HEK293 (cell line): Measurements from ENCODE around the gene FLYWCH1.

ENCODE experiments used
- BCL11A ChIP-seq: fragments of 450-650 bp; formaldehyde crosslinking; IDR thresholded peaks from 2 replicates; pipeline ENCODE4 v1.5.1; 2016; ENCODE audit warnings: low read depth, missing biosample characterization, missing genetic modification characterization
- HOXC10 ChIP-seq: sonication (generic); formaldehyde crosslinking; IDR thresholded peaks from 2 replicates; pipeline ENCODE4 v1.8.1; 2023; ENCODE audit warnings: mild to moderate bottlenecking, missing genetic modification reagents
- HOXD13 ChIP-seq: sonication (generic); formaldehyde crosslinking; IDR thresholded peaks from 2 replicates; pipeline ENCODE4 v1.8.0; 2022; ENCODE audit warnings: missing genetic modification reagents, borderline replicate concordance
- PRDM4 ChIP-seq: fragments of 450-650 bp; formaldehyde crosslinking; IDR thresholded peaks from 2 replicates; pipeline ENCODE4 v1.5.1; 2017; ENCODE audit warnings: missing biosample characterization, missing genetic modification characterization
- YY2 ChIP-seq: fragments of 450-650 bp; formaldehyde crosslinking; IDR thresholded peaks from 2 replicates; pipeline ENCODE4 v1.5.1; 2016; ENCODE audit warnings: missing biosample characterization, missing genetic modification characterization
- ZBTB17 ChIP-seq: fragments of 450-650 bp; formaldehyde crosslinking; IDR thresholded peaks from 2 replicates; pipeline ENCODE4 v1.5.1; 2016; ENCODE audit warnings: missing biosample characterization, missing genetic modification characterization
- ZBTB48 ChIP-seq: fragments of 450-650 bp; formaldehyde crosslinking; IDR thresholded peaks from 2 replicates; pipeline ENCODE4 v1.5.1; 2016; ENCODE audit warnings: missing biosample characterization, missing genetic modification characterization
- ZNF146 ChIP-seq: fragments of 450-650 bp; formaldehyde crosslinking; IDR thresholded peaks from 2 replicates; pipeline ENCODE4 v1.5.1; 2016; ENCODE audit warnings: missing biosample characterization, missing genetic modification characterization
- ZNF18 ChIP-seq: fragments of 450-650 bp; formaldehyde crosslinking; IDR thresholded peaks from 2 replicates; pipeline ENCODE4 v1.5.1; 2016; ENCODE audit warnings: missing biosample characterization, missing genetic modification characterization
- ZNF24 ChIP-seq: fragments of 450-650 bp; formaldehyde crosslinking; IDR thresholded peaks from 2 replicates; pipeline ENCODE4 v1.5.1; 2016; ENCODE audit warnings: missing biosample characterization, missing genetic modification characterization
- ZNF248 ChIP-seq: fragments of 450-650 bp; formaldehyde crosslinking; IDR thresholded peaks from 2 replicates; pipeline ENCODE4 v1.5.1; 2017; ENCODE audit warnings: missing biosample characterization, missing genetic modification characterization
- ZNF341 ChIP-seq: fragments of 450-650 bp; formaldehyde crosslinking; IDR thresholded peaks from 2 replicates; pipeline ENCODE4; 2016; ENCODE audit warnings: low read depth, missing biosample characterization, missing genetic modification characterization
- ZNF354C ChIP-seq: fragments of 450-650 bp; formaldehyde crosslinking; IDR thresholded peaks from 2 replicates; pipeline ENCODE4 v1.5.1; 2016; ENCODE audit warnings: missing biosample characterization, missing genetic modification characterization, low read depth, borderline replicate concordance
- ZNF394 ChIP-seq: fragments of 450-650 bp; formaldehyde crosslinking; IDR thresholded peaks from 2 replicates; pipeline ENCODE4 v1.5.1; 2016; ENCODE audit warnings: missing biosample characterization, missing genetic modification characterization, mild to moderate bottlenecking, moderate library complexity, borderline replicate concordance
- ZNF433 ChIP-seq: fragments of 450-650 bp; formaldehyde crosslinking; IDR thresholded peaks from 2 replicates; pipeline ENCODE4 v1.5.1; 2016; ENCODE audit warnings: missing biosample characterization, missing genetic modification characterization, low read depth
- ZNF449 ChIP-seq: fragments of 450-650 bp; formaldehyde crosslinking; IDR thresholded peaks from 2 replicates; pipeline ENCODE4 v1.5.1; 2017; ENCODE audit warnings: missing biosample characterization, mild to moderate bottlenecking, missing genetic modification characterization, moderate library complexity
- ZNF585B ChIP-seq: fragments of 450-650 bp; formaldehyde crosslinking; IDR thresholded peaks from 2 replicates; pipeline ENCODE4 v1.5.1; 2016; ENCODE audit warnings: missing biosample characterization, missing genetic modification characterization
- ZNF677 ChIP-seq: fragments of 450-650 bp; IDR thresholded peaks from 2 replicates; pipeline ENCODE4 v1.5.0; 2018; ENCODE audit warnings: missing biosample characterization, mild to moderate bottlenecking, missing genetic modification characterization, moderate library complexity
- ZNF785 ChIP-seq: fragments of 450-650 bp; formaldehyde crosslinking; IDR thresholded peaks from 2 replicates; pipeline ENCODE4 v1.5.1; 2016; ENCODE audit warnings: missing biosample characterization, missing genetic modification characterization
- TF ChIP-seq, protein P1 (sequence below): fragments of 450-650 bp; formaldehyde crosslinking; IDR thresholded peaks from 2 replicates; pipeline ENCODE4 v1.5.1; 2016; ENCODE audit warnings: missing biosample characterization, missing genetic modification characterization
- TF ChIP-seq, protein P2 (sequence below): fragments of 450-650 bp; formaldehyde crosslinking; IDR thresholded peaks from 2 replicates; pipeline ENCODE4 v1.5.1; 2016; ENCODE audit warnings: missing biosample characterization, missing genetic modification characterization

FLYWCH1 gene

DNA sequence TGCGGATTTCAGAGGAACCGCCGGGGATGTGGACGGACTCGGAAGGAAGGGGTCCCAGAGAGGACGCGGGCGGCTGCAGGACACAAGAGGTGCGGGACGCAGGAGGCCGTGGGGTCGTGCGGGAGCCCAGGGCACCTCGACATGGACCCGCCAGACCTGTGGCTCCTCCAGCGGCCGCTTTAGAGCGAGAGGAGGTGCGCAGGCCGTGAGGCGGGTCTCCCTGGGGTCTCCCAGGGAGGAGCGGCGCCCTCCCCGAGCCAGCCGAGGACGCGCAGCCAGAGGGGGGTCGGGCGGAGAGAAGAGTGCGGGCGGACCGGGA lies 6.8 kb upstream of the FLYWCH1 start (continued):
- TF ChIP-seq PRDM4 (tag by site-specific recombination): 0 out of 2 replicates have a peak, but pooled peaks have one; percentile 6
- no peak for TF ChIP-seq ZNF24 (tag by site-specific recombination)
- TF ChIP-seq ZNF785 (tag by site-specific recombination): 0 out of 2 replicates have a peak, but pooled peaks have one; percentile 19
- no peak for TF ChIP-seq ZNF354C (tag by site-specific recombination)
- TF ChIP-seq, protein P1, sequence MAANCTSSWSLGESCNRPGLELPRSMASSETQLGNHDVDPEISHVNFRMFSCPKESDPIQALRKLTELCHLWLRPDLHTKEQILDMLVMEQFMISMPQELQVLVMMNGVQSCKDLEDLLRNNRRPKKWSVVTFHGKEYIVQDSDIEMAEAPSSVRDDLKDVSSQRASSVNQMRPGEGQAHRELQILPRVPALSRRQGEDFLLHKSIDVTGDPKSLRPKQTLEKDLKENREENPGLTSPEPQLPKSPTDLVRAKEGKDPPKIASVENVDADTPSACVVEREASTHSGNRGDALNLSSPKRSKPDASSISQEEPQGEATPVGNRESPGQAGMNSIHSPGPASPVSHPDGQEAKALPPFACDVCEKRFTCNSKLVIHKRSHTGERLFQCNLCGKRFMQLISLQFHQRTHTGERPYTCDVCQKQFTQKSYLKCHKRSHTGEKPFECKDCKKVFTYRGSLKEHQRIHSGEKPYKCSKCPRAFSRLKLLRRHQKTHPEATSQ (tag by site-specific recombination): no peak
- TF ChIP-seq, protein P2, sequence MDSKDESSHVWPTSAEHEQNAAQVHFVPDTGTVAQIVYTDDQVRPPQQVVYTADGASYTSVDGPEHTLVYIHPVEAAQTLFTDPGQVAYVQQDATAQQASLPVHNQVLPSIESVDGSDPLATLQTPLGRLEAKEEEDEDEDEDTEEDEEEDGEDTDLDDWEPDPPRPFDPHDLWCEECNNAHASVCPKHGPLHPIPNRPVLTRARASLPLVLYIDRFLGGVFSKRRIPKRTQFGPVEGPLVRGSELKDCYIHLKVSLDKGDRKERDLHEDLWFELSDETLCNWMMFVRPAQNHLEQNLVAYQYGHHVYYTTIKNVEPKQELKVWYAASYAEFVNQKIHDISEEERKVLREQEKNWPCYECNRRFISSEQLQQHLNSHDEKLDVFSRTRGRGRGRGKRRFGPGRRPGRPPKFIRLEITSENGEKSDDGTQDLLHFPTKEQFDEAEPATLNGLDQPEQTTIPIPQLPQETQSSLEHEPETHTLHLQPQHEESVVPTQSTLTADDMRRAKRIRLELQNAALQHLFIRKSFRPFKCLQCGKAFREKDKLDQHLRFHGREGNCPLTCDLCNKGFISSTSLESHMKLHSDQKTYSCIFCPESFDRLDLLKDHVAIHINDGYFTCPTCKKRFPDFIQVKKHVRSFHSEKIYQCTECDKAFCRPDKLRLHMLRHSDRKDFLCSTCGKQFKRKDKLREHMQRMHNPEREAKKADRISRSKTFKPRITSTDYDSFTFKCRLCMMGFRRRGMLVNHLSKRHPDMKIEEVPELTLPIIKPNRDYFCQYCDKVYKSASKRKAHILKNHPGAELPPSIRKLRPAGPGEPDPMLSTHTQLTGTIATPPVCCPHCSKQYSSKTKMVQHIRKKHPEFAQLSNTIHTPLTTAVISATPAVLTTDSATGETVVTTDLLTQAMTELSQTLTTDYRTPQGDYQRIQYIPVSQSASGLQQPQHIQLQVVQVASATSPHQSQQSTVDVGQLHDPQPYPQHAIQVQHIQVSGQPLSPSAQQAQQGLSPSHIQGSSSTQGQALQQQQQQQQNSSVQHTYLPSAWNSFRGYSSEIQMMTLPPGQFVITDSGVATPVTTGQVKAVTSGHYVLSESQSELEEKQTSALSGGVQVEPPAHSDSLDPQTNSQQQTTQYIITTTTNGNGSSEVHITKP (tag by site-specific recombination): 0 out of 2 replicates have a peak, but pooled peaks have one; percentile 61
- TF ChIP-seq ZNF449: no peak
- TF ChIP-seq ZBTB48 (tag by site-specific recombination): peak; percentile 71
- no peak for TF ChIP-seq ZNF585B (tag by site-specific recombination)
- TF ChIP-seq ZNF433 (tag by site-specific recombination): no peak
- TF ChIP-seq BCL11A: no peak
- 0 out of 2 replicates have a peak, but pooled peaks have one; percentile 16 for TF ChIP-seq ZNF677
- TF ChIP-seq YY2 (tag by site-specific recombination): peak; percentile 22; the same call in 1 of the 2 replicates
- no peak for TF ChIP-seq ZNF146 (tag by site-specific recombination)
- no peak for TF ChIP-seq ZNF248 (tag by site-specific recombination)
- TF ChIP-seq HOXD13 (CRISPR knock-in tag): 0 out of 2 replicates have a peak, but pooled peaks have one; percentile 20
- TF ChIP-seq ZBTB17: 0 out of 2 replicates have a peak, but pooled peaks have one; percentile 23
- TF ChIP-seq HOXC10 (CRISPR knock-in tag): no peak
- no peak for TF ChIP-seq ZNF18
- TF ChIP-seq ZNF394 (tag by site-specific recombination): 0 out of 2 replicates have a peak, but pooled peaks have one; percentile 51
- peak; percentile 56 for TF ChIP-seq ZNF341 (tag by site-specific recombination)
